ENCODE measurements around the gene MAT1A. TPM values are rescaled to one million over a fixed set of nuclear protein-coding genes. Genes with fewer than 3 reads are reported as not detected.

MAT1A gene
- total RNA-seq, 1 donor from 2014 or later: 0.32 TPM

GRCh38 chr10:80268938-80269588 lies 20.4 kb downstream of the MAT1A start:
- DNase-seq (ENCODE audit: low spot score in 2 of 2): no peak
- no peaks in the 10 kb centered on the region for H3K9me3 ChIP-seq
- no peaks in the 10 kb centered on the region for H3K4me1 ChIP-seq
- H3K27me3 ChIP-seq: no peaks in the 10 kb centered on the region
- intact Hi-C loops (cut with DNase I): no loop called here
- no peak overlapping the region for H3K4me3 ChIP-seq
- no peaks in the 10 kb centered on the region for H3K36me3 ChIP-seq
- TF ChIP-seq CTCF (IDR thresholded peaks at IDR 0.05): no peak
- H3K27ac ChIP-seq: no peak overlapping the region

GRCh38 chr10:80268266-80268665 lies 21.2 kb downstream of the MAT1A start:
- intact Hi-C loops (cut with DNase I): no loop called here

GRCh38 chr10:80266513-80266863 lies 23.0 kb downstream of the MAT1A start:
- no peaks in the 10 kb centered on the region for H3K36me3 ChIP-seq
- no peaks in the 10 kb centered on the region for H3K27me3 ChIP-seq
- no peaks in the 10 kb centered on the region for H3K9me3 ChIP-seq
- no peak for TF ChIP-seq CTCF (IDR thresholded peaks at IDR 0.05)
- DNase-seq (ENCODE audit: low spot score in 2 of 2): no peak
- no peak overlapping the region for H3K4me3 ChIP-seq
- no peaks in the 10 kb centered on the region for H3K4me1 ChIP-seq
- intact Hi-C loops (cut with DNase I): no loop called here
- no peak overlapping the region for H3K27ac ChIP-seq

More at GRCh38 chr10:80268266-80268665, 21.2 kb downstream of the MAT1A start:
- no peak for TF ChIP-seq CTCF (IDR thresholded peaks at IDR 0.05)
- no peak overlapping the region for H3K4me3 ChIP-seq
- no peak overlapping the region for H3K27ac ChIP-seq
- H3K36me3 ChIP-seq: no peaks in the 10 kb centered on the region
- no peaks in the 10 kb centered on the region for H3K27me3 ChIP-seq
- H3K4me1 ChIP-seq: no peaks in the 10 kb centered on the region
- DNase-seq (ENCODE audit: low spot score in 2 of 2): no peak
- no peaks in the 10 kb centered on the region for H3K9me3 ChIP-seq

- no peaks in the 10 kb centered on the region for H3K4me1 ChIP-seq
- intact Hi-C loops (cut with DNase I): no loop called here
- H3K27ac ChIP-seq: no peak overlapping the region
- H3K9me3 ChIP-seq: no peaks in the 10 kb centered on the region
- no peaks in the 10 kb centered on the region for H3K27me3 ChIP-seq
- TF ChIP-seq CTCF (IDR thresholded peaks at IDR 0.05): no peak
- DNase-seq (ENCODE audit: low spot score in 2 of 2): no peak
- no peak overlapping the region for H3K4me3 ChIP-seq
- H3K36me3 ChIP-seq: no peaks in the 10 kb centered on the region
Observed at GRCh38 chr10:80265740-80266512, 23.5 kb downstream of the MAT1A start.

GRCh38 chr10:80264081-80265056 lies 25.1 kb downstream of the MAT1A start:
- DNase-seq (ENCODE audit: low spot score in 2 of 2): no peak
- TF ChIP-seq CTCF (IDR thresholded peaks at IDR 0.05): no peak
- no peaks in the 10 kb centered on the region for H3K4me1 ChIP-seq
- no peak overlapping the region for H3K27ac ChIP-seq
- no peaks in the 10 kb centered on the region for H3K36me3 ChIP-seq
- intact Hi-C loops (cut with DNase I): no loop called here
- H3K27me3 ChIP-seq: no peaks in the 10 kb centered on the region
- H3K4me3 ChIP-seq: no peak overlapping the region
- H3K9me3 ChIP-seq: no peaks in the 10 kb centered on the region
